Liver (tissue), 3 donors: ENCODE results near the gene NUP42.

Experiments
- CTCF ChIP-seq: fragments of 150-350 bp; IDR thresholded peaks from 2 replicates; pipeline ENCODE4 v1.5.1; 2017; ENCODE audit warnings: improper control_type of control experiment, low read depth, low read length; ENCODE audit not compliant: missing input control
- HNF4A ChIP-seq, 2 donors: conservative IDR thresholded peaks; 2 replicates each; pipeline ENCODE4 v1.6.1; 2016; ENCODE audit warnings: antibody characterized with exemption in 2 of 2, mild to moderate bottlenecking in 2 of 2
- REST ChIP-seq: IDR thresholded peaks from 2 replicates; pipeline ENCODE4 v1.6.1; 2016; ENCODE audit warnings: antibody characterized with exemption, mild to moderate bottlenecking
- SP1 ChIP-seq: IDR thresholded peaks from 2 replicates; pipeline ENCODE4 v1.6.1; 2018; ENCODE audit warnings: antibody characterized with exemption, mild to moderate bottlenecking
- TAF1 ChIP-seq: conservative IDR thresholded peaks from 2 replicates; pipeline ENCODE4 v1.6.1; 2016; ENCODE audit warnings: antibody characterized with exemption, mild to moderate bottlenecking
- YY1 ChIP-seq: IDR thresholded peaks from 2 replicates; pipeline ENCODE4 v1.6.1; 2016; ENCODE audit warnings: antibody characterized with exemption, mild to moderate bottlenecking
- TF ChIP-seq, protein P1 (sequence below): IDR thresholded peaks from 2 replicates; pipeline ENCODE4 v1.6.1; 2016; ENCODE audit warnings: antibody characterized with exemption
- TF ChIP-seq, protein P2 (sequence below): IDR thresholded peaks from 2 replicates; pipeline ENCODE4 v1.6.1; 2016; ENCODE audit warnings: antibody characterized with exemption
- donor health status: healthy.
- donor health status: healthy.

GRCh38 chr7:23207884-23208283, 26.0 kb downstream of the NUP42 start:
- TF ChIP-seq CTCF: no peak
- TF ChIP-seq TAF1: no peak
- TF ChIP-seq, protein P1, sequence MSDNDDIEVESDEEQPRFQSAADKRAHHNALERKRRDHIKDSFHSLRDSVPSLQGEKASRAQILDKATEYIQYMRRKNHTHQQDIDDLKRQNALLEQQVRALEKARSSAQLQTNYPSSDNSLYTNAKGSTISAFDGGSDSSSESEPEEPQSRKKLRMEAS: no peak
- TF ChIP-seq, protein P2, sequence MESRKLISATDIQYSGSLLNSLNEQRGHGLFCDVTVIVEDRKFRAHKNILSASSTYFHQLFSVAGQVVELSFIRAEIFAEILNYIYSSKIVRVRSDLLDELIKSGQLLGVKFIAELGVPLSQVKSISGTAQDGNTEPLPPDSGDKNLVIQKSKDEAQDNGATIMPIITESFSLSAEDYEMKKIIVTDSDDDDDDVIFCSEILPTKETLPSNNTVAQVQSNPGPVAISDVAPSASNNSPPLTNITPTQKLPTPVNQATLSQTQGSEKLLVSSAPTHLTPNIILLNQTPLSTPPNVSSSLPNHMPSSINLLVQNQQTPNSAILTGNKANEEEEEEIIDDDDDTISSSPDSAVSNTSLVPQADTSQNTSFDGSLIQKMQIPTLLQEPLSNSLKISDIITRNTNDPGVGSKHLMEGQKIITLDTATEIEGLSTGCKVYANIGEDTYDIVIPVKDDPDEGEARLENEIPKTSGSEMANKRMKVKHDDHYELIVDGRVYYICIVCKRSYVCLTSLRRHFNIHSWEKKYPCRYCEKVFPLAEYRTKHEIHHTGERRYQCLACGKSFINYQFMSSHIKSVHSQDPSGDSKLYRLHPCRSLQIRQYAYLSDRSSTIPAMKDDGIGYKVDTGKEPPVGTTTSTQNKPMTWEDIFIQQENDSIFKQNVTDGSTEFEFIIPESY: no peak
- no peak for TF ChIP-seq YY1
- no peak for TF ChIP-seq HNF4A (conservative IDR thresholded peaks at IDR 0.05)
- TF ChIP-seq REST: no peak
- TF ChIP-seq SP1: no peak
